ENCODE measurements around the gene INSL6.
"Not testable (repeated sequence)": the region's sequence is repeated elsewhere in the genome, so short reads cannot be mapped to it uniquely, and the experiment has no call there.

INSL6 gene, protein sequence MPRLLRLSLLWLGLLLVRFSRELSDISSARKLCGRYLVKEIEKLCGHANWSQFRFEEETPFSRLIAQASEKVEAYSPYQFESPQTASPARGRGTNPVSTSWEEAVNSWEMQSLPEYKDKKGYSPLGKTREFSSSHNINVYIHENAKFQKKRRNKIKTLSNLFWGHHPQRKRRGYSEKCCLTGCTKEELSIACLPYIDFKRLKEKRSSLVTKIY

DNA sequence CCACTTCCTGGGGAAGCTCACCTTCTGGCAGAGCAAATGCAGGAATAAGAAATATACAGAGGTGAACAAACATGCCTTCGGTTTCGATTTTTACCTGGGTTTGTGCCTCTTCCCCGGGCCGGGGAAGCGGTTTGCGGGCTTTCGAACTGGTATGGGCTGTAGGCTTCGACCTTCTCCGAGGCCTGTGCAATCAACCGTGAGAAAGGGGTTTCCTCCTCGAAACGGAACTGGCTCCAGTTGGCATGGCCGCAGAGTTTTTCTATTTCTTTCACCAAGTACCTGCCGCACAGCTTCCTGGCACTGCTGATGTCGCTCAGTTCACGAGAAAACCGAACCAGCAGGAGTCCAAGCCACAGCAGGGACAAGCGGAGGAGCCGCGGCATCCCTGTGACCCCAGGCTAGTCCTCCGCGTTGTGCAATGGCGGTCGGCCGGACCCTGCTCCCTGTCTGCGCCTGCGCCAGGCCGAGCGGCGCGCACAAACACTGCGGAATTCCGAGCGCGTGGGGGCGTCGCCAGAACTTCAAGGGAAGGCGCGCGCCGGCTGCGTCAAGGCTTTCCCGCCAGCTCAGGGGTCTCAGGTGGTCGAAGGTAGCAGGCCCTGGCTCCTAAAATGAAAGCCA, at the start of gene INSL6:
TSS of gene INSL6 (minus strand) at position 420 of the 621 bp plus-strand sequence. CDS start at position 383, 37 bp downstream.
- no peak for DNase-seq

DNA sequence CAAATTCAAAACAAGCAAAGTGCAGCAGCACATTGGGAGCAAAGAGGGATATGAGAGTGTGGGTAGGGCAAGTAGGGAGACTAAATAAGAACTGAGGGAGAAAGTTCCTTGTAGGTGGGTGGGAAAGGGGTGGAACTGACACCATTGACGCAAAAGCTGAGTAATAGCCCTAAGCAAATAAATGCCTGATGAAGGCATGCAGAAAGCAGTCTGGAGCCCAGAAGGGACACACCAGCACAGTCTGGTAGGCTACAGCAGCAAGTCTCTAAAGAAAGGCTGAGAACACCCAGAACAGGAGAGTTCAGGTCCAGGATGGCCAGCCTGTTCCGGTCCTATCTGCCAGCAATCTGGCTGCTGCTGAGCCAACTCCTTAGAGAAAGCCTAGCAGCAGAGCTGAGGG, 45.8 kb upstream of the INSL6 start, which contains the start of gene INSL4:
TSS of gene INSL4 (plus strand) at position 208 of the 400 bp plus-strand sequence. CDS start at position 313, 105 bp downstream.
- no peak for DNase-seq

DNA sequence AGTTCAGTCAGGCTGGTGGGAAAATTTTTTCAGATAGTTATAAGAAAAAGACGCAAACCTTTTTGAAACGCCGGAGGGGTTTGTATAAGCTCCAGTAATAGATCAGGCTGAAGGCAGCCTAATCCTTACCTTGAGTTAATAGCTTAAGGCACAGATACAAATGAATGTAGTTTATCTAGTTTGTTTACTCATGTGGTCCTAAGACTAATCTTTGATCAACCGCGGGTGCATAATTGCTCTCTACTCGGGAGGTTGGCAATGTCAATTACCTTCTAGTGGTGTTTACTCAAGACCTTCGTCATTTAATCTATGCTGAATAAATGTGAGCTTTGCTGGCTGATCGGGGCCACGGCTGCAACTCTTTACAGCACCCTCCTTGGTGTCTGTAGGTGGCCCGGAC, 45.1 kb upstream of the INSL6 start:
- DNase-seq, result no peak

DNA sequence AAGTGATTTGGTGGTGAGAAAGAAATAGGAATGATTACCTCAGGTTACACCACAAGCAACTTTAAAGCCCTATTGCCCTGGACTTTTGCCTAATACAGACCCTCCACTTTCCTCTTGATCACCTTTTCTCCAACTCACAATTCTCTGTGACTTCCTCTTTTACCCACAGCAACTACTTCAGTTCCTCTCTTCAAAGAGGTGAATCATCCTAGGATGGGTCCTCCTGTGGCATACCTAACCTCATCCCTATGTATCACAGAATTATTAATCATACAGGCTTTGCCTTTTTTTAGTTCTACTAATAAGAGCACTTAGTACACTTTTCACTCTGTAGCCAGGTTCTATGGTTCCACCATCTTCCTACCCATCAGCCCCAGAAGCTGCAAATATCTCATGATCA, 19.6 kb upstream of the INSL6 start:
- no peak for DNase-seq

DNA sequence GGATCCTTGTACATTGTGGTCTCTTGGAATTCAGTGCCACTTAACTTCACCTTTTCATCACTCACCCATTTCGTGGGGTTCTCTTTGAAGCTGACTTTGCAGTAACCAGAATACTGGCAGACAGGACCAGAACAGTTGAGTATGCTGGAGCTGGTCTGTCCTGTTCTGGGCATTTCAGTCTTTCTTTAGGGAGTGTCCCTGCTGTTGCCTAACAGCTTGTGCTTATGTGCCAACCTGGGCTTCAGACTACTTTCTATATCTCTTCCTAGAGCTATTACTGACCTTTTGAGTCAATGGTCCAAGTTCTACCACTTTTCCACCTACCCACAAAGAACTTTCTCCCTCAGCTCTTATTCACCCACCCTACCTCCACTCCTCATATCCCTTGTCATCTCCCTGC, 10.0 kb upstream of the INSL6 start:
- no peak for DNase-seq

DNA sequence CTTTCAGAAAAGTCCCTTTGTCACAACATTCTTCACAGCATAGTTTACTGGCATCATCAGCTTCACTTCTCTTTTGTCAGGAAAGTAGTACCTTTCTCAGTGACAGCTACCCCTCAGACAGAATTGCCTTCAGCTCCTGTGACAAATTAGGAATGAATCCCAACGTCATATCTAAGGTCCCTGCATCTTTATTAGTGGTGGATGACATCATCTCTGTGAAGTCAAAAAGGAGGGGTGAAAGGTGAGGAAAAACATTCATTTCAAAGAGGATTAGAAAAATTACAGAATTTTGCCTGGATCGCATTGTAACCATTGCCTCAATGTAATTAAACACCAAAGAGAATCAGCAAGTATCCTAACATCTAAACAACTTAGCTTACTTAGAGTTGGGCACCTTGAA, 7.9 kb upstream of the INSL6 start:
- no peak for DNase-seq

DNA sequence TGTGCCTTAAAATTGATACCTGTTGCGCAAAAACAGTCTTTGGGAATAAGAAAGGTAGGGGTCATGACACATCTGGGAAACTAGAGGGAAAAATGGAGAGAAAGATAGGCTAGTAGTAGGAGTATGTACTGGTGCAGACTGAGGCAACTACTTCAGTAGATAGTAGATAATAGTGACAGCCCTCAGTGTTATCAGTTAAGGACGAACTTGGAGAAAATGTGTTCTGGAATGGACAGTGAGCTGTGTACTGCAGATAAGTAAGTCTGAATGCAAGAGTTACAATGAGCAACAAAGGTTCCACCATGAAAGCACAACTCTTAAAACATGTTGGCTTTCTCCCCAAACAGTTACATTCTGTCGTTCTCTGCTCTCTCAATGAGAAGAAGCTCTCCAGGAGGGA, 6.5 kb upstream of the INSL6 start:
- no peak for DNase-seq

DNA sequence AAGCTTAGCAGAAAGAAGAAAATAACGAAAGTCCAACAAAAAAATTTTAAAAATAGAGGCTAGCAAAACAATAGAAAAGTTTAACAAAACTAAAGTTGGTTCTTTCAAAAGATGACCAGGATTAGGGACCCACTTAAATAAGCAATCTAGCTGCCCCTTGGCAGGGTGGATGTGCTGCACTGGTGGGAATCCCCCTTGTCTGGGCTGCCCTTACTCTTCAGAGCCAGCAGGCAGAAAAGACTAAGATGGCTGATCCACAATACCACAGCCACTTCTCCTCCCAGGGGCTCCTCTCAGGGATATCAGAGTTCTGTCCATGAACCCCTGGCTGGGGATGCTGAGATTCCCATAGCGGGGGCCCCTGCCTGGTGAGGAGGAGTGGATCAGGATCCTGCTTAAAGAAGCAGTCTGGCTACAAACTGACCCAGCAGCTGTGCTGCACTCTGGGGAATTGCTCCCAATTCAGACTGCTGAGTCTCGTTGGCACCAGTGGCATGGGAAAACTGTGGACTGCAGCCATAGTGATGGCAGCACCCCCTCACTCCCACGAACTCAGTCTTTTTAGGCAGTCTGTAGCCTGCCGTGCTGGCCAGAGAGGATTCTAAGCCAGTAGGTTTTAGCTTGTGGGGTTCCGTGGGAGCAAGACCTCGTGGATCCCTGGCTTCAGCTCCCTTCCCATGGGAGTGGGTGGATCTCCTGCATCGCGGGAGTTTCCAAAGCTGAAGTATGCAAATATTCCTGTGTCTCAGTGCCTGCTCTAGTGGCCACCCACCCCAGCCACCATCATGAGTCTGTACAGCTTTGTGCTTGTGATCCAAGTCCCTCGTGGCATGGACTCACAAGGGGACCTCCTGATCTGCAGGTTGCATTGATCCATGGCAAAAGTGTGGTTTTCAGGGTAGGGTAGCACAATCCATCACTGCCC, 2.9 kb upstream of the INSL6 start:
- DNase-seq, result no peak

DNA sequence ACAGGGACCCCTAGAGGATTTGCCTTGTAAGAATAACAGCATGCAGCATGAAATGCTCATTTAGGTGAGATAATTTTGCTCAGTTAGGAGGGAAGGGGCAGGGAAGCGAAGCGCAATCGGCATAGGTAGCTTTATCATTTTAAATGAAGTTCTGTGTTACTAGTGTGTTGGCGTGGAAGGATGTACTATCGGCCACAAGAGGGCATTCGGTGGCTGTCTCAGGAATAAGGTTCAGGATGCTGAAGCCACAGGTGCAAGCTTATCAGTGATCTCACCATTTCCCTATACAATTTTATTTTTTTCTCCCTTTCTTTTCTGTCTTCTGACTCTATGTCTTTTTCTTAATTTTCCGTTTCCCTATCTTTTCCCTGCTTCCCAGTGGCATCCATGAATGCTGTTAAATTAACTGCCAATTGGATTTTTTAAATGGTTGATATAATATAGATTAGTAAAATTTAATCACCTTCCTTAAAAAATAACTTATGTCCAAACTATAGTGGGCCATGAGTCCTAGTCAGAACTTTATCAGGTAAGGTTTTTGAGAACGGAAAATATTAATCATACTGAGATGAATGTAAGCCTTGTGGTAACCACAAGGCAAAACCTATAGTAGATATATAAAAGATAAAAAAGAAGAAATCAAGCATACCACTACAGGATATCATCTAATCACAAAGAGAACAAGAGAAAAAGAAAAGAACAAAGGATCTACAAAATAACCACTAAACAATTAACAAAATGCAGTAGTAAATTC, 1.2 kb upstream of the INSL6 start:
- DNase-seq, result peak; percentile 67

DNA sequence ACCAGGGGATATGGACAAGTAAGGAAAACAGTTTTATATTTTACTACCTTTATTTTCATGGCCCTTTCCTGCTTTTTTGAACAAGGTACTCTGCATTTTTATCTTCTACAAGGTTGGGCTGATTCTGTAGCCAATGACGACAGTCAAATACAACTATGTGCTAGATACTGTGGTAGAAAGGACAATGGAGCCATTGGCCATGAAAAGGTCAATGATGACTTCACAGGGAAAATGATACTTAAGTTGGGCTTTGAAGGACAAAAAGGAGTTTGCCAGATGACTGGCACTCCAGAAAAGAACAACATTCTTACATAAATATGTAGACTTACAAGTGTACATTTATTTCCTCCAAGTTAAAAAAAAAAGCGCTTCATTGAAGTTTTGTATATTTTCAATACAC, 663 bp downstream of the INSL6 start:
- DNase-seq, result no peak

DNA sequence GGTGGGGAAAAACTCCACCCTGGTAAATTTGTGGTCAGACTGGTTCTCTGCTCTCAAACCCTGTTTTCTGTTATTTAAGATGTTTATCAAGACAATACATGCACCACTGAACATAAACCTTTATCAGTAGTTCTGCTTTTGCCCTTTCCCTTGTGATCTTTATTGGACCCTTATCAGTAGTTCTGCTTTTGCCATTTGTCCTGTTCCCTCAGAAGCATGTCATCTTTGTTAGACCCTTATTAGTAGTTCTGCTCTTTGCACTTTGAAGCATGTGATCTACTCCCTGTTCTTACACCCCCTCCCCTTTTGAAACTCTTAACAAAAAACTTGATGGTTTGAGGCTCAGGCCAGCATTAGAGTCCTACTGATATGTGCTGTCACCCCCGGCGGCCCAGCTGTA, 4.8 kb downstream of the INSL6 start:
- not testable (repeated sequence) for DNase-seq

DNA sequence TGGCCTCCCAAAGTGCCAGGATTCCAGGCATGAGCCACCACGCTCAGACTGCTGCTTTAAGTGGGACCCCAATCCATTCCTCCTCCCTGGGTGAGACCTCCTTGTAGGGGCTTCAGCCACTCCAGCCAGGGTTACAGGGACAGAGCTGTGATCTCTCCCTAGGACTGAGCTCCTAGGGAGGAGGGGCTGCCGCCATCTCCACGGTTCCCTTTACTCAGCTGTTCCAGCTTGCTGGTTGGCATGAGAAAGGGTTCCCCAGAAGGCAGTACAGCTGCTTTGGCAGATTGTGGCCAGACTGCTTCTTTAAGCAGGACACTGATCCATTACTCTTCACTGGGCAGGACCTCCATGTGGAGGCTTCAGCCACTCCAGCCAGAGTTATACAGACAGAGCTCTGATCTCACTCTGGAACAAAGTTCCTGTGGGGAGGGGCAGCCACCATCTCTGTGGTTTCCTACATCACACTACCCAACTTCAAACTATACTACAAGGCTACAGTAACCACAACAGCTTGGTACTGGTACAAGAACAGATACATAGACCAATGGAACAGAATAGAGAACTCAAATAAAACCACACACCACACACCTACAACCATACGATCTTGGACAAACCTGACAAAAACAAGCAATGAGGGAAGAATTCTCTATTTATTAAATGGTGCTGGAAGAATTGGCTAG, 7.2 kb downstream of the INSL6 start:
- DNase-seq, result no peak

DNA sequence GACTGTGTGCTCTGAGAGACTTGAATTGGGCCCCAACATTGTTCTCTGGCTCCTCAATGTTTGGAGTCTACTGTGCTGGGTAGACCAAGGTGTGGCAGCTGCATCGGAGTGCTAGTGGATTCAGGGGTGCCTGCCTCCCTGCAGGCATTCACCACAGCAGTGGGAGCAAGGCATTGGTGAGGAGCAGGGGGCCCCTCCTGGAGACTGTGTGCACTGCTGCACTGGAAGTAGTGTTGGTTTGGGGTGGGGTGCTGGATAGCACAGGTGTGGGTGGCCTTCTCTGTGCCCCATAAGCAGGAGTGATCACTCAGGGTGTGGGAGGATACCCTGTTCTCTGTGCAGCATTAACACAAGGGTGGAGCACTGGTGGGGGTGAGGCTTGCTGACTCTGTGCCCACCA, 39.2 kb downstream of the INSL6 start:
- no peak for DNase-seq

DNA sequence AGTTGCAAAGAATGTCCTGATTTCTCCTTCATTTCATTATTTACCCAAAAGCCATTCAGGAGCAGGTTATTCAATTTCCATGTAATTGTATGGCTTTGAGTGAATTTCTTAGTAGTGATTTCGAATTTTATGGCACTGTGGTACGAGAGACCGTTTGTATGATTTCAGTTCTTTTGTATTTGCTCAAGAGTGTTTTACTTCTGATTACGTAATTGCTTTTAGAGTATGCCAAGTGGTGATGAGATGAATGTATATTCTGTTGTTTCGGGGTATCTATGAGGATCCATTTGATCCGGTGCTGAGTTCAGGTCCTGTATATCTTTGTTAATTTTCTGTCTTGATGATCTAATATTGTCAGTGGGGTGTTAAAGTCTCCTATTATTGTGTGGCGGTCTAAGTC, 41.2 kb downstream of the INSL6 start:
- no peak for DNase-seq

DNA sequence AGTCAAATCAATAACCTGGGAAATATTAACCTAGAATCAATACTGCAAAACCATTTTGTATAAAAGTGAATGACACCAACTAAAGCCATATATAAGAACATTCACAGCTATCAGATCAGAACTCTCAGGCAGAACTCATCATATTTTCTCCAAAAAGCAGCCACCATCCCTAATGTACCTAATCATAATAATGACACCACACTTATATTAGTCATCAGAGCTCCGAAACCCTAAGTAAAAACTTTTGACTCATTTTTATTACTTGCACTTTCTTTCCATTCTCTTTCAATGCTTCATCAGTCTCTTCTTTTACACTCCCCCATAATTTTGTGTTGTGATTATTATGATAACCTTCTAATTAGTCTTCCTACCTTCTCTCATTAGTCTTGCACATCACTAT, 45.3 kb downstream of the INSL6 start:
- no peak for DNase-seq

DNA sequence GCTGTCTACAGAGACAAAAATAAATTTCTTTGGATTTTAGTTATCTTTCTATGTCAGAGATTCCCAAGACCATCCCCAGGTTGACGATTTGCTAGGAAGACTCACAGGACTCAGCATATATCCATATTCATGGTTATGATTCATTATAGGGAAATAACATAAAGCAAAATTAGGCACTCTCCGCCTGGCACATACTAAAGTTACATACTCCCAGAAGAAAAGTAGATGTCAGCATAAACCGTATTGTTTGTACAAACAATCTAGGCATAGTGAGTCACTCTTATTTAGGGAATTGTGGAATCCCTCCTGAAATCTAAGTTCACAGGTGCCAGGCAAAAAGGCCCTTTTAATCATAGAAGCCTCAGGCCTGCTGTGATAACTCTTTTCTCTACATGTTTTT, 62.9 kb downstream of the INSL6 start:
- no peak for DNase-seq

DNA sequence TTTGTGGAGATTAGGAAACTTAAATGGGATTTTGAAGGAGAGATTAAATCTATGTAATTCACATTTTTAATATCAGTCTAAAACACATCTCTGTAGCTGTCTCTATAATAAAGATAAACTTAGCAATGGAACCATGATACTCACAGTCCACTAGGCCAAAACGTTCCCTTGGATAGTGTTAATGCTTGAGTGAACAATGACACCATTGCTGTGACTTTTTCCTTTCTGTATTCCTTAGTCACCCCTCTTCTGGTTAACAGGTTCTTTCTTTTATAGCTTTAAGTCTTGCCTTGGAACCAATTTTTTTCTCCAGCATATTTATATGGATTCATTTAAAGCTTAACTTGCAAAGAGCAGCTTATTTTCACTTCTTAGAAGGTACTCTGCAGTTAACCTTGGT, 63.3 kb downstream of the INSL6 start:
- no peak for DNase-seq

DNA sequence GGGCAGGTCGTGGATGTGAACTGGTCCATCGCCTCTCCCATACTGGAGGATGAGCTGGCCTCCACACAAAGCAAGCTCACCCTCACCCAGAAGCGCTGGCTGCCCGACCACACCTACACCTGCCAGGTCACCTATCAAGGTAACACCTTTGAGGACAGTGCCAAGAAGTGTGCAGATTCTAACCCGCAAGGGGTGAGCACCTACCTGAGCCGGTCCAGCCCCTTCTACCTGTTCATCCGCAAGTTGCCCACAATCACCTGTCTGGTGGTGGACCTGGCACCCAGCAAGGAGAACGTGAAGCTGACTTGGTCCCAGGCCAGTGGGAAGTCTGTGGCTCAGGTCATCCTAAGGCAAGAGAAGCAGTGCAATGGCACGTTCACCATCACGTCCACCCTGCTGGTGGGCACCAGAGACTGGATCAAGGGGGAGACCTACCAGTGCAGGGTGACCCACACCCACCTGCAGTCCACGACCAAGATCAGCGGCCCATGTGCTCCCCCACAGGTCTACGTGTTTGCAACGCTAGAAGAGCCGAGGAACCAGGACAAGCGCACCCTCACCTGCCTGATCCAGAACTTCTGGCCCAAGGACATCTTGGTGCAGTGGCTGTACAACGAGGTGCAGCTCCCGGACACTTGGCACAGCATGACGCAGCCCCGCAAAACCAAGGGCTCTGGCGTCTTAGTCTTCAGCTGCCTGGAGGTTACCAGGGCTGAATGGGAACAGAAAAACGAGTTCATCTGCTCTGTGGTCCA, 71.3 kb downstream of the INSL6 start:
- no peak for DNase-seq
